ENCODE data around the gene APP. TPM values are rescaled to one million over a fixed set of nuclear protein-coding genes. Genes with fewer than 3 reads are reported as not detected.

Gene APP
- total and polyA plus RNA-seq, 10 of the 15 experiments (the other 5 are each of a cell fraction or from before 2014, with no cell fraction given), result 8.8 to 94.9 (median 51.0) TPM

- SMC1A ChIA-PET (ENCODE audit: uncharacterized antibody, unreplicated experiment), result no interaction called here
- 30% methylated on average over 9 of the region's 9 CpGs for WGBS (ENCODE audit: insufficient coverage, insufficient replicate concordance, low lambda C conversion rate, missing lambda C conversion rate)
- Histone ChIP-seq H3K4me3 (no peak overlapping the region), H3K27me3 (replicated peaks in 1 of 2; ENCODE audit: control insufficient read depth in 2 of 2, insufficient read depth in 2 of 2, low read length in 1 of 2) (no peaks in the 10 kb centered on the region), H3K79me2 (ENCODE audit: control insufficient read depth, insufficient read depth, low read length) (no peaks in the 10 kb centered on the region), H2AFZ (ENCODE audit: control insufficient read depth, low read depth, low read length) (no peak overlapping the region), H3K9ac (ENCODE audit: control insufficient read depth, insufficient read depth, low read length) (no peak overlapping the region), H3K27ac (ENCODE audit: control insufficient read depth, insufficient read depth) (no peak overlapping the region), H3K9me3 (replicated peaks; ENCODE audit: control insufficient read depth, insufficient read depth, low read length) (no peaks in the 10 kb centered on the region), H3K4me1 (ENCODE audit: control insufficient read depth, insufficient read depth, low read length) (no peaks in the 10 kb centered on the region), H3K36me3 (ENCODE audit: control insufficient read depth in 2 of 2, insufficient read depth in 2 of 2, low read length in 1 of 2) (no peaks in the 10 kb centered on the region), H4K20me1 (ENCODE audit: control insufficient read depth, insufficient read depth) (no peaks in the 10 kb centered on the region), H3K4me2 (ENCODE audit: control insufficient read depth, insufficient read depth) (no peak overlapping the region)
- DNase-seq (ENCODE audit: low read depth, low spot score) (no peak), ATAC-seq (no peak), FAIRE-seq (no peak)
- intact Hi-C loops (cut with micrococcal nuclease; ENCODE audit: unreplicated experiment), result no loop called here
- in situ Hi-C loops (cut with MboI), result no loop called here
- CTCF ChIA-PET, result no interaction called here
- BruUV-seq (replicated peaks), result no TSS peak
- RAD21 ChIA-PET (ENCODE audit: unreplicated experiment), result no interaction called here
- TF ChIP-seq NR2C2 (IDR thresholded peaks at IDR 0.05; ENCODE audit: borderline replicate concordance, control insufficient read depth, insufficient read length, low read depth) (no peak), PAX5 (IDR thresholded peaks at IDR 0.05; ENCODE audit: borderline replicate concordance, low read depth, low read length) (no peak), KDM1A (IDR thresholded peaks at IDR 0.05; ENCODE audit: borderline replicate concordance) (no peak), MLLT1 (IDR thresholded peaks at IDR 0.05) (no peak), YBX1 (IDR thresholded peaks at IDR 0.05) (no peak)
- POLR2A ChIA-PET, result no interaction called here
Measured at GRCh38 chr21:26212220-26212619, 41.6 kb upstream of the APP start.

DNA sequence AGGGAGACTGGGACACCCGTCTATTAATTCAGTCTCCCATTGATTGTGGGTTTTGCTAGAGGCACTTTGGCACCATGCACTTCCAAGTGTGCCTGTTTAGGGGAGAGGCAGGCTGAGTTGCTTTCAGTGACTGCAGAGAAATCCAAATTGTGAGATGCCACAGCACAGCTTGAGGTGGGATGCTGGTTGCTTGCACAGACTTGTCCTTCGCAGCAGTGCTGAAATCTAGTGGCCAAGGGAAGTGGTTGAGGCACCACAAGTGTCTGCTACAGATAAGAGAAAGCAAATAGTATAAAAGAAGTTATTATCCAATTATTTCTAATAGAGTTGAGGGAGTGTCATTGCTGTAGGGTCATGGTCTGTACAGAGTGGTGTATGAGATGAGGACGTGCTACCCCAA is 40.0 kb upstream of the APP start:
- Histone ChIP-seq H3K27me3 (replicated peaks in 1 of 2; ENCODE audit: control insufficient read depth in 2 of 2, insufficient read depth in 2 of 2, low read length in 1 of 2) (no peaks in the 10 kb centered on the region), H3K36me3 (ENCODE audit: control insufficient read depth in 2 of 2, insufficient read depth in 2 of 2, low read length in 1 of 2) (no peaks in the 10 kb centered on the region), H4K20me1 (ENCODE audit: control insufficient read depth, insufficient read depth) (no peaks in the 10 kb centered on the region), H3K4me3 (no peak overlapping the region), H3K4me2 (ENCODE audit: control insufficient read depth, insufficient read depth) (no peak overlapping the region), H3K27ac (ENCODE audit: control insufficient read depth, insufficient read depth) (no peak overlapping the region), H3K9ac (ENCODE audit: control insufficient read depth, insufficient read depth, low read length) (no peak overlapping the region), H2AFZ (ENCODE audit: control insufficient read depth, low read depth, low read length) (no peak overlapping the region), H3K9me3 (replicated peaks; ENCODE audit: control insufficient read depth, insufficient read depth, low read length) (no peaks in the 10 kb centered on the region), H3K79me2 (ENCODE audit: control insufficient read depth, insufficient read depth, low read length) (no peaks in the 10 kb centered on the region), H3K4me1 (ENCODE audit: control insufficient read depth, insufficient read depth, low read length) (no peaks in the 10 kb centered on the region)
- 13% methylated on average over 3 of the region's 3 CpGs for WGBS (ENCODE audit: insufficient coverage, insufficient replicate concordance, low lambda C conversion rate, missing lambda C conversion rate)
- ChIA-PET POLR2A (no interaction called here), CTCF (no interaction called here), SMC1A (ENCODE audit: uncharacterized antibody, unreplicated experiment) (no interaction called here), RAD21 (ENCODE audit: unreplicated experiment) (no interaction called here)
- in situ Hi-C loops (cut with MboI), result no loop called here
- intact Hi-C loops (cut with micrococcal nuclease; ENCODE audit: unreplicated experiment), result no loop called here
- ATAC-seq, result no peak
- no peak for FAIRE-seq
- DNase-seq (ENCODE audit: low read depth, low spot score), result no peak
- BruUV-seq (replicated peaks), result no TSS peak
- TF ChIP-seq, protein P1, sequence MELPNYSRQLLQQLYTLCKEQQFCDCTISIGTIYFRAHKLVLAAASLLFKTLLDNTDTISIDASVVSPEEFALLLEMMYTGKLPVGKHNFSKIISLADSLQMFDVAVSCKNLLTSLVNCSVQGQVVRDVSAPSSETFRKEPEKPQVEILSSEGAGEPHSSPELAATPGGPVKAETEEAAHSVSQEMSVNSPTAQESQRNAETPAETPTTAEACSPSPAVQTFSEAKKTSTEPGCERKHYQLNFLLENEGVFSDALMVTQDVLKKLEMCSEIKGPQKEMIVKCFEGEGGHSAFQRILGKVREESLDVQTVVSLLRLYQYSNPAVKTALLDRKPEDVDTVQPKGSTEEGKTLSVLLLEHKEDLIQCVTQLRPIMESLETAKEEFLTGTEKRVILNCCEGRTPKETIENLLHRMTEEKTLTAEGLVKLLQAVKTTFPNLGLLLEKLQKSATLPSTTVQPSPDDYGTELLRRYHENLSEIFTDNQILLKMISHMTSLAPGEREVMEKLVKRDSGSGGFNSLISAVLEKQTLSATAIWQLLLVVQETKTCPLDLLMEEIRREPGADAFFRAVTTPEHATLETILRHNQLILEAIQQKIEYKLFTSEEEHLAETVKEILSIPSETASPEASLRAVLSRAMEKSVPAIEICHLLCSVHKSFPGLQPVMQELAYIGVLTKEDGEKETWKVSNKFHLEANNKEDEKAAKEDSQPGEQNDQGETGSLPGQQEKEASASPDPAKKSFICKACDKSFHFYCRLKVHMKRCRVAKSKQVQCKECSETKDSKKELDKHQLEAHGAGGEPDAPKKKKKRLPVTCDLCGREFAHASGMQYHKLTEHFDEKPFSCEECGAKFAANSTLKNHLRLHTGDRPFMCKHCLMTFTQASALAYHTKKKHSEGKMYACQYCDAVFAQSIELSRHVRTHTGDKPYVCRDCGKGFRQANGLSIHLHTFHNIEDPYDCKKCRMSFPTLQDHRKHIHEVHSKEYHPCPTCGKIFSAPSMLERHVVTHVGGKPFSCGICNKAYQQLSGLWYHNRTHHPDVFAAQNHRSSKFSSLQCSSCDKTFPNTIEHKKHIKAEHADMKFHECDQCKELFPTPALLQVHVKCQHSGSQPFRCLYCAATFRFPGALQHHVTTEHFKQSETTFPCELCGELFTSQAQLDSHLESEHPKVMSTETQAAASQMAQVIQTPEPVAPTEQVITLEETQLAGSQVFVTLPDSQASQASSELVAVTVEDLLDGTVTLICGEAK (IDR thresholded peaks at IDR 0.05; ENCODE audit: borderline replicate concordance), result no peak
- TF ChIP-seq SP1 (IDR thresholded peaks at IDR 0.05; ENCODE audit: low read depth, low read length) (no peak), MEF2B (IDR thresholded peaks at IDR 0.05; ENCODE audit: partially characterized antibody, poor library complexity, severe bottlenecking) (no peak), FOXK2 (IDR thresholded peaks at IDR 0.05) (no peak), CBX3 (IDR thresholded peaks at IDR 0.05; ENCODE audit: borderline replicate concordance, low read depth) (no peak)

All from GM12878 (cell line).